Aorta (tissue), 5 donors: ENCODE results near the gene ATP2B1. TPM values are rescaled to one million over a fixed set of nuclear protein-coding genes. Genes with fewer than 3 reads are reported as not detected.

Source experiments
- ATAC-seq: fragments of 200-7000 bp; cut with Tn5 transposase; one replicate; pipeline ENCODE4 v1.9.1; 2022; ENCODE audit warnings: moderate library complexity; ENCODE audit not compliant: low FRiP score
- DNase-seq, 2 donors: peaks; one replicate each; pipeline ENCODE4 v3.0.0-alpha.2; 2020
- H3K27ac ChIP-seq, 2 donors: one replicate each; pipeline ENCODE4 v1.5.1; 2013; ENCODE audit warnings: low read length in 2 of 2, mild to moderate bottlenecking in 2 of 2, moderate library complexity in 2 of 2, control low read depth in 1 of 2, inconsistent platforms in 1 of 2, low read depth in 1 of 2
- H3K27me3 ChIP-seq, 2 donors: one replicate each; pipeline ENCODE4 v1.6.1; 2013; ENCODE audit warnings: control low read depth in 1 of 2, low read length in 1 of 2, mild to moderate bottlenecking in 1 of 2, moderate library complexity in 1 of 2; ENCODE audit not compliant: insufficient read depth in 2 of 2, control insufficient read depth in 1 of 2
- H3K36me3 ChIP-seq, 2 donors: one replicate each; pipeline ENCODE4 v1.6.1; 2013; ENCODE audit warnings: control low read depth in 1 of 2, low read length in 1 of 2, mild to moderate bottlenecking in 1 of 2; ENCODE audit not compliant: insufficient read depth in 2 of 2, control insufficient read depth in 1 of 2
- H3K4me1 ChIP-seq, 2 donors: one replicate each; pipeline ENCODE4 v1.6.1; 2013; ENCODE audit warnings: low read length in 2 of 2, control low read depth in 1 of 2, mild to moderate bottlenecking in 1 of 2, moderate library complexity in 1 of 2; ENCODE audit not compliant: insufficient read depth in 2 of 2, control insufficient read depth in 1 of 2
- H3K4me3 ChIP-seq, 2 donors: one replicate each; pipeline ENCODE4 v1.5.1; 2013; ENCODE audit warnings: low read length in 2 of 2, control low read depth in 1 of 2, mild to moderate bottlenecking in 1 of 2
- H3K9me3 ChIP-seq: one replicate; pipeline ENCODE4 v1.6.1; 2013; ENCODE audit warnings: mild to moderate bottlenecking, low read length; ENCODE audit not compliant: control insufficient read depth
- whole genome bisulfite sequencing, 2 donors: extraction: QIAGEN DNeasy Blood & Tissue Kit; methylation state at CpG; one replicate each; pipeline ENCODE4 v1.1.7; 2013; 5-methylcytosine and 5-hydroxymethylcytosine counted together
- intact Hi-C, 2 donors: fragments of 100-400 bp; cut with DNase I; formaldehyde crosslinking; loops; one replicate each; pipeline versions ENCODE4 v1.14.2 to v1.15.0; 2022
- polyA plus RNA-seq, 2 donors: library from polyadenylated mRNA; stranded (reverse); fragments of 200-250 nt; gene quantifications; one replicate each; pipeline ENCODE4 v1.2.3, GENCODE V29; 2013
- total RNA-seq, 2 donors: library from RNA; stranded (reverse); fragmentation: NEBNext Ultra II Directional; extraction: Animal tissue kit (Norgen Biotek cat#: 25700); gene quantifications; one replicate each; pipeline ENCODE4 v1.2.1, GENCODE V29; 2021
- donor health status: healthy with polysubstance abuse.
- donor health status: Bipolar disorder and iron deficiency.
- donor health status: DM: no; HTN: no; CAD: no.
- donor health status: DM: no; HTN: no; CAD: no.
- donor health status: DM: yes; HTN: yes; CAD: no.

The ATP2B1 gene
- total and polyA plus RNA-seq, 4 donors = 5.7 to 44.8 (median 17.5) TPM

GRCh38 chr12:89566615-89567014, 142.0 kb downstream of the ATP2B1 start:
- ATAC-seq = no peak
- no peak for DNase-seq
- no peak overlapping the region for H3K27ac ChIP-seq
- H3K36me3 ChIP-seq = no peaks in the 10 kb centered on the region
- H3K4me3 ChIP-seq = no peak overlapping the region
- intact Hi-C loops = no loop called here
- no peaks in the 10 kb centered on the region for H3K27me3 ChIP-seq
- H3K4me1 ChIP-seq = no peaks in the 10 kb centered on the region
- no peaks in the 10 kb centered on the region for H3K9me3 ChIP-seq

- no peak for DNase-seq
- H3K27ac ChIP-seq = no peak overlapping the region
- H3K27me3 ChIP-seq = no peaks in the 10 kb centered on the region
- H3K9me3 ChIP-seq = no peaks in the 10 kb centered on the region
- H3K4me1 ChIP-seq = no peaks in the 10 kb centered on the region
- ATAC-seq = no peak
- no peak overlapping the region for H3K4me3 ChIP-seq
- no peaks in the 10 kb centered on the region for H3K36me3 ChIP-seq
- intact Hi-C loops = no loop called here
Measured at GRCh38 chr12:89565002-89565401, 143.6 kb downstream of the ATP2B1 start.

GRCh38 chr12:89559753-89560152, 148.9 kb downstream of the ATP2B1 start:
- no peaks in the 10 kb centered on the region for H3K9me3 ChIP-seq
- ATAC-seq (peak; percentile 33), DNase-seq (no peak)
- intact Hi-C loops = no loop called here
- H3K27me3 ChIP-seq = no peaks in the 10 kb centered on the region
- 90 to 91% methylated on average over 10 of the region's 10 CpGs for WGBS, 2 donors
- no peaks in the 10 kb centered on the region for H3K4me1 ChIP-seq
- no peak overlapping the region for H3K27ac ChIP-seq
- H3K4me3 ChIP-seq = no peak overlapping the region
- no peaks in the 10 kb centered on the region for H3K36me3 ChIP-seq

GRCh38 chr12:89556976-89557375, 151.7 kb downstream of the ATP2B1 start:
- H3K27me3 ChIP-seq = no peaks in the 10 kb centered on the region
- H3K9me3 ChIP-seq = no peaks in the 10 kb centered on the region
- DNase-seq (no peak), ATAC-seq (no peak)
- no peaks in the 10 kb centered on the region for H3K36me3 ChIP-seq
- intact Hi-C loops = no loop called here
- no peak overlapping the region for H3K4me3 ChIP-seq
- H3K27ac ChIP-seq = no peak overlapping the region
- no peaks in the 10 kb centered on the region for H3K4me1 ChIP-seq
- WGBS, 2 donors = 75 to 80% methylated on average over 2 of the region's 2 CpGs

GRCh38 chr12:89552376-89552775, 156.3 kb downstream of the ATP2B1 start:
- Histone ChIP-seq H3K36me3 (no peaks in the 10 kb centered on the region), H3K27ac (no peak overlapping the region), H3K27me3 (no peaks in the 10 kb centered on the region), H3K9me3 (no peaks in the 10 kb centered on the region), H3K4me1 (no peaks in the 10 kb centered on the region), H3K4me3 (no peak overlapping the region)
- intact Hi-C loops = no loop called here
- WGBS, 2 donors = 15 to 16% methylated on average over 1 of the region's 1 CpG
- DNase-seq (no peak), ATAC-seq (no peak)

GRCh38 chr12:89551747-89552146, 156.9 kb downstream of the ATP2B1 start:
- DNase-seq = no peak
- ATAC-seq = no peak
- WGBS, 2 donors = 95 to 96% methylated on average over 2 of the region's 2 CpGs
- Histone ChIP-seq H3K4me1 (no peaks in the 10 kb centered on the region), H3K4me3 (no peak overlapping the region), H3K36me3 (no peaks in the 10 kb centered on the region), H3K27ac (no peak overlapping the region), H3K9me3 (no peaks in the 10 kb centered on the region), H3K27me3 (no peaks in the 10 kb centered on the region)
- intact Hi-C loops = no loop called here

GRCh38 chr12:89547101-89547500, 161.5 kb downstream of the ATP2B1 start:
- H3K9me3 ChIP-seq = no peaks in the 10 kb centered on the region
- H3K27me3 ChIP-seq = no peaks in the 10 kb centered on the region
- 74 to 81% methylated on average over 4 of the region's 4 CpGs for WGBS, 2 donors
- no peak overlapping the region for H3K4me3 ChIP-seq
- H3K4me1 ChIP-seq = peaks cover 0 to 2% of the 10 kb centered on the region in 2 donors
- intact Hi-C loops = loop anchor here in 1 of 2 donors (10.0 kb wide), 2 partner anchors 158 to 558 kb away; partner anchors contain the start of gene ATP2B1
- H3K36me3 ChIP-seq = no peaks in the 10 kb centered on the region
- DNase-seq (no peak), ATAC-seq (no peak)
- no peak overlapping the region for H3K27ac ChIP-seq

GRCh38 chr12:89546151-89546550, 162.5 kb downstream of the ATP2B1 start:
- DNase-seq = no peak
- Histone ChIP-seq H3K4me1 (peaks cover 0 to 2% of the 10 kb centered on the region in 2 donors), H3K27ac (no peak overlapping the region), H3K36me3 (no peaks in the 10 kb centered on the region), H3K27me3 (no peaks in the 10 kb centered on the region), H3K9me3 (no peaks in the 10 kb centered on the region), H3K4me3 (no peak overlapping the region)
- WGBS, 2 donors = 85 to 86% methylated on average over 4 of the region's 4 CpGs
- intact Hi-C loops = loop anchor here in 1 of 2 donors (10.0 kb wide), 2 partner anchors 159 to 559 kb away; partner anchors contain the start of gene ATP2B1
- ATAC-seq = no peak

GRCh38 chr12:89544681-89545184, 163.9 kb downstream of the ATP2B1 start:
- Histone ChIP-seq H3K27ac (peak overlapping the region in 1 of 2 donors; percentile 29), H3K36me3 (no peaks in the 10 kb centered on the region), H3K27me3 (no peaks in the 10 kb centered on the region), H3K4me3 (no peak overlapping the region), H3K4me1 (peaks cover 0 to 2% of the 10 kb centered on the region in 2 donors), H3K9me3 (no peaks in the 10 kb centered on the region)
- 25 to 28% methylated on average over 6 of the region's 6 CpGs for WGBS, 2 donors
- intact Hi-C loops = loop anchor here (5.0 to 10.0 kb wide), 3 partner anchors 160 to 560 kb away; partner anchors contain the start of gene ATP2B1 (in 1 of the 2)
- ATAC-seq (peak; percentile 4), DNase-seq (peak; percentile 58 to 75)
